AG09319 (cell line): ENCODE data around the gene LRRC23.

Experiments used
- DNase-seq: peaks from one replicate; pipeline ENCODE4 v3.0.0-alpha.2; 2010; ENCODE audit warnings: low read depth; ENCODE audit errors: extremely low read depth
- TF ChIP-seq, protein P1 (sequence below): IDR thresholded peaks from 2 replicates; pipeline ENCODE4 v1.5.1; 2011; ENCODE audit warnings: low read depth, mild to moderate bottlenecking, inconsistent platforms, low read length, moderate library complexity

The LRRC23 gene

DNA sequence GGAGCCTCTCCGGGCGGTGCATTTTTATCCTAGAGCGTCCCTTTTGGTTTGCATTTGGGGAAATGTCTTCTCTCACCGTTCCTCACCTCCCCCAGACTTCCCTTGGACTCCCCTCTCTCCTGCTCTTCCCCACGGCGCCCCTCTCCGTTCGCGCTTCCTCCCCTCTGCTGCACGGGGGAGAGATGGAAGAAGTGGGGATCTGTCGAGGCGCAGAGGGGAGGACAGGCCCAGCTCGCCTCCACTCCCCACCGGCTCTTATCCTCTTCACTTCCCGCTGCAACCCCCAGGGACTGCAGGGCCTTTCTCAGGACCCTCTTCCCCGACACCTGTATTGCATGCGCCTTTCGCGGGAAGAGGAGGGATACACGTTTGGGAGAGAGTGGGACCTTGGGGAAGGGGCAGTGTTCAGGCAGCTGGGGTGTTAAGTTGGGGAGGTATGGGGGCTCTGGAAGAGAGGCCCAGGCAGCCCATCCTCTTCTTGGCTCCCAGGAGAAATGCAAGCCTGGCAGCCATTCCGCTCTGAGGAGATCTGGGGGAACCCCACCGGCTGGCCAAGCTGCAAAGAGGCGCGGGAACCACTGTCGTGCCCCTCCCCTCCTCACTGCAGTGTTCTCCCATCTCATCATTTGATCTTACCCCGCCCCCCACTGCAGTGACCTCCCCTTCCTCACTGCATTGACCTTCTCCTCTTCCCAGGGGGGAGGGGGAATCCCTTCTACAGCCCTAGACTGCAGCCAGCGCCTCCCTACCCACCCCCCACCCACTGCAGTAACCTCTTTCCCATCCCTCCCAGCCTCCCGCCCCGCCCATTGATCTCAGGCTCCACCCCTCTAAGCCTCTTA is 10.5 kb downstream of the LRRC23 start:
- TF ChIP-seq, protein P1, sequence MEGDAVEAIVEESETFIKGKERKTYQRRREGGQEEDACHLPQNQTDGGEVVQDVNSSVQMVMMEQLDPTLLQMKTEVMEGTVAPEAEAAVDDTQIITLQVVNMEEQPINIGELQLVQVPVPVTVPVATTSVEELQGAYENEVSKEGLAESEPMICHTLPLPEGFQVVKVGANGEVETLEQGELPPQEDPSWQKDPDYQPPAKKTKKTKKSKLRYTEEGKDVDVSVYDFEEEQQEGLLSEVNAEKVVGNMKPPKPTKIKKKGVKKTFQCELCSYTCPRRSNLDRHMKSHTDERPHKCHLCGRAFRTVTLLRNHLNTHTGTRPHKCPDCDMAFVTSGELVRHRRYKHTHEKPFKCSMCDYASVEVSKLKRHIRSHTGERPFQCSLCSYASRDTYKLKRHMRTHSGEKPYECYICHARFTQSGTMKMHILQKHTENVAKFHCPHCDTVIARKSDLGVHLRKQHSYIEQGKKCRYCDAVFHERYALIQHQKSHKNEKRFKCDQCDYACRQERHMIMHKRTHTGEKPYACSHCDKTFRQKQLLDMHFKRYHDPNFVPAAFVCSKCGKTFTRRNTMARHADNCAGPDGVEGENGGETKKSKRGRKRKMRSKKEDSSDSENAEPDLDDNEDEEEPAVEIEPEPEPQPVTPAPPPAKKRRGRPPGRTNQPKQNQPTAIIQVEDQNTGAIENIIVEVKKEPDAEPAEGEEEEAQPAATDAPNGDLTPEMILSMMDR, result no peak
- DNase-seq, result no peak

DNA sequence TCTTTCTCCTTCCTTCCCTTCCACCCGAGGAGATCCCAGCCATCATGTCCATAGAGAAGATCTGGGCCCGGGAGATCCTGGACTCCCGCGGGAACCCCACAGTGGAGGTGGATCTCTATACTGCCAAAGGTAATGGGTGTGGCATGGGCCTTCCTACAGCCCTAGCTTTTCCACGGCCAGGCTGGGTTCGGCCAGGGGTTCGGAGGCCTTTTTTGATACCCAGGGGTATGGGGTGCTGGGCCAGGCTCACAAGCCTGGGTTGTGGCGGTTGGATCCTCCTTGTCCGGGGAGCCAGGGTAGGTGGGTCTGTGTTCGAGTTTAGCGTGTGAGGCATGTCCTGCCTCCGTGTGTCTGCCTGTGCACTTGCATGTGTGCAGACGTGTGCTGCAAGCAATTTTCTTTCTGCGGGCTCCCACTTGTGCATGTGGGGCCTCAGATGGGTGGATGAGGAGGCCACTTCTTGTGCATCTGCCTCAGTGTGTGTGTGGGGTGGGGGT is 11.2 kb downstream of the LRRC23 start:
- DNase-seq, result no peak
- TF ChIP-seq, protein P1, result no peak

DNA sequence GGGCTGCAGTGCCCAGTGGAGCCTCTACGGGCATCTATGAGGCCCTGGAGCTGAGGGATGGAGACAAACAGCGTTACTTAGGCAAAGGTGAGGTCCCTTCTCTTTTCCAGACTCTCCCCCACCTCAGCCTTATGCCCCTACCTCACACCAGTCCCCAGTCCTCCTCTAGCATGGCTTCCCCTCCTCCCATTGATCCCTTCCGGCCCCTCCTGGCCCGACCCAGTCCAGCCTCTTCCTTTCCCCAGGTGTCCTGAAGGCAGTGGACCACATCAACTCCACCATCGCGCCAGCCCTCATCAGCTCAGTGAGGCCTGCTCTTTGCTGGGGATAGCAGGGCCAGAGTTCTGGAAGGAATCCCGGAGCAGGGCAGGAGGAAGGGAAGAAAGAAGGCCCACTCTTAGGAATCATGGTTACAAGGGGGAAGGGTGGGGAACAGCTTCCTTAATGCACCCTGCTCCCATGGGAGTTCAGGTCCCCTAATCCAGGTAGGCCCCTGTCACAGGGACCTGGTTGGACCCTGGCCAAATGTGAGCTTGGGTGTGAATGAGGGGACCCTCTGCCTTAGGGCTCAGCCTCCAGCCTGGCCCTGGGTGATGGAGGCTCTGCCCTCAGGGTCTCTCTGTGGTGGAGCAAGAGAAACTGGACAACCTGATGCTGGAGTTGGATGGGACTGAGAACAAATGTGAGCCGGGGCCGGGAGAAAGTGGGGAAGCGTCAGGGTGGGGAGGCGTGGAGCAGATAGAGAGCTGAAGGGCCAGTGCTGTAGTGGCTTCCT is 12.0 kb downstream of the LRRC23 start:
- no peak for DNase-seq
- TF ChIP-seq, protein P1, result no peak

DNA sequence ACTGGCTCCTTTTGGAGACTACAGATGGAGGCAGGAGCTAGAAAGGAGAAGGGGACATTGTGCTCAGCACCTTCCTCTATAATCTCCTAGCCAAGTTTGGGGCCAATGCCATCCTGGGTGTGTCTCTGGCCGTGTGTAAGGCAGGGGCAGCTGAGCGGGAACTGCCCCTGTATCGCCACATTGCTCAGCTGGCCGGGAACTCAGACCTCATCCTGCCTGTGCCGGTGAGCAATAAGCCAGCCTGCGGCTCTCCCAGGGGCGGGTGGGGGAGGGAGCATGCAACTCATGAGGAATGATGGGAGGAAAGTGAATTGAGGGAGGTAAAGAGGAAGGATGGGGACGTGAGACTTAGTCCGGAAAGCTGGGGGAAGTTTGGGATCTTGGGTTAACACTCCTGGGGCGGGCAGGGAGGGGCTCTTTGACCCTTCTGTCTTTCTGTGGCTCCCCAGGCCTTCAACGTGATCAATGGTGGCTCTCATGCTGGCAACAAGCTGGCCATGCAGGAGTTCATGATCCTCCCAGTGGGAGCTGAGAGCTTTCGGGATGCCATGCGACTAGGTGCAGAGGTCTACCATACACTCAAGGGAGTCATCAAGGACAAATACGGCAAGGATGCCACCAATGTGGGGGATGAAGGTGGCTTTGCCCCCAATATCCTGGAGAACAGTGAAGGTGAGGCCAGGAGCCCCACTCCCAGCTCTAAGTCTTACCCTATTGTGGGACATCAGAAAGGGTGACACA is 13.0 kb downstream of the LRRC23 start:
- no peak for DNase-seq

DNA sequence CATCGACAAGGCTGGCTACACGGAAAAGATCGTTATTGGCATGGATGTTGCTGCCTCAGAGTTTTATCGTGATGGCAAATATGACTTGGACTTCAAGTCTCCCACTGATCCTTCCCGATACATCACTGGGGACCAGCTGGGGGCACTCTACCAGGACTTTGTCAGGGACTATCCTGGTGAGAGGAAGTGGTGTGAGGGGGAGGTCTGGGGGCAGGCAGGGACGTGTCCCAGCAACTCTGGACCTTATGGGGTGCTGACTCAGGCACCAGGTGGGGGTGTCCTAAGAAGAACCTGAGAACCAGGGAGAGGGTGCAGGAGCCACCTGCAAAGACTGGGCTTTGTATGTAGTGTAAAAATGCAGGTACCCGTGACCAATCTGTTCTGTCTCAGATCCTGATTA is 15.0 kb downstream of the LRRC23 start:
- TF ChIP-seq, protein P1, result no peak
- no peak for DNase-seq

More for the DNA sequence above, 13.0 kb downstream of the LRRC23 start:
- TF ChIP-seq, protein P1, result no peak

DNA sequence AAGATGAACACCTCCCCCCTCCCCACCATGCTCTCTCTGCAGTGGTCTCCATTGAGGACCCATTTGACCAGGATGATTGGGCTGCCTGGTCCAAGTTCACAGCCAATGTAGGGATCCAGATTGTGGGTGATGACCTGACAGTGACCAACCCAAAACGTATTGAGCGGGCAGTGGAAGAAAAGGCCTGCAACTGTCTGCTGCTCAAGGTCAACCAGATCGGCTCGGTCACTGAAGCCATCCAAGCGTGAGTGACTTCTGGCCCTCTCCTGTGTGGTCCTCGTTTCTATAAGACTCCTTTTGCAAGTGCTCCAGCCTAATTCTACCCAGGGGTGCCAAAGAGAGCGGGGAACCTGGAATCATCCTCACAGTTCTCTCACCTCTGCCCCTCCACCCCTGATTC is 16.9 kb downstream of the LRRC23 start:
- TF ChIP-seq, protein P1, result no peak
- no peak for DNase-seq
